Fibroblast of lung (primary cell): ENCODE results near the gene LRRFIP1. TPM values are rescaled to one million over a fixed set of nuclear protein-coding genes. Genes with fewer than 3 reads are reported as not detected.
A peak's percentile ranks its signal among the peaks of the same experiment; 100 is the strongest.

Experiments used
- DNase-seq, 2 donors: peaks; one replicate each; pipeline versions ENCODE4 v3.0.0 to v3.0.0-alpha.2; 2010; ENCODE audit warnings: low read depth in 2 of 2
- H2AFZ ChIP-seq: 2 replicates; pipeline ENCODE4 v1.5.1; 2012; ENCODE audit warnings: low read length, control low read depth, inconsistent platforms
- H3K27ac ChIP-seq: 2 replicates; pipeline ENCODE4 v1.5.1; 2011; ENCODE audit warnings: low read length, control low read depth; ENCODE audit not compliant: insufficient read depth
- H3K27me3 ChIP-seq: 2 replicates; pipeline ENCODE4 v1.5.1; 2011; ENCODE audit warnings: mild to moderate bottlenecking, low read length; ENCODE audit not compliant: control insufficient read depth, insufficient read depth
- H3K36me3 ChIP-seq: 2 replicates; pipeline ENCODE4 v1.5.1; 2011; ENCODE audit warnings: low read length; ENCODE audit not compliant: control insufficient read depth, insufficient read depth
- H3K4me1 ChIP-seq: 2 replicates; pipeline ENCODE4 v1.5.1; 2011; ENCODE audit warnings: low read length; ENCODE audit not compliant: control insufficient read depth, insufficient read depth; ENCODE audit errors: extremely low read depth
- H3K4me2 ChIP-seq: 2 replicates; pipeline ENCODE4 v1.5.1; 2011; ENCODE audit warnings: low read length, control low read depth; ENCODE audit not compliant: insufficient read depth; ENCODE audit errors: extremely low read depth
- H3K4me3 ChIP-seq, 4 experiments: fragments of 200-600 bp in 1 of 4; sonication (generic) in 1 of 4; replicated peaks in 1 of 4; 2 replicates each; pipeline ENCODE4 v1.5.1; 2011 to 2016; ENCODE audit warnings: low read length in 4 of 4, low read depth in 3 of 4, mild to moderate bottlenecking in 3 of 4, control low read depth in 2 of 4, inconsistent platforms in 1 of 4, mixed read lengths in 1 of 4; ENCODE audit not compliant: insufficient read depth in 1 of 4; ENCODE audit errors: control extremely low read depth in 1 of 4
- H3K79me2 ChIP-seq: 2 replicates; pipeline ENCODE4 v1.5.1; 2012; ENCODE audit warnings: mild to moderate bottlenecking, low read length, inconsistent platforms; ENCODE audit not compliant: control insufficient read depth, insufficient read depth
- H3K9ac ChIP-seq: 2 replicates; pipeline ENCODE4 v1.5.1; 2011; ENCODE audit warnings: mild to moderate bottlenecking, low read length, control low read depth; ENCODE audit not compliant: insufficient read depth
- H3K9me3 ChIP-seq: 2 replicates; pipeline ENCODE4 v1.5.1; 2012; ENCODE audit warnings: low read depth, low read length; ENCODE audit not compliant: control insufficient read depth, insufficient read depth
- H4K20me1 ChIP-seq: 2 replicates; pipeline ENCODE4 v1.5.1; 2011; ENCODE audit warnings: low read length; ENCODE audit not compliant: control insufficient read depth, insufficient read depth; ENCODE audit errors: extremely low read depth
- EZH2 ChIP-seq: IDR thresholded peaks from 2 replicates; pipeline ENCODE4 v1.5.1; 2012; ENCODE audit warnings: low read length, control low read depth, mild to moderate bottlenecking; ENCODE audit errors: missing control alignments
- polyA plus RNA-seq, 2 donors: library from polyadenylated mRNA; depleted of rRNA in 1 of 2; stranded (reverse) in 1 of 2; unstranded in 1 of 2; fragments of >200 nt; gene quantifications; 2 replicates each; pipeline ENCODE4 v1.2.1, GENCODE V29; 2011 to 2012; ENCODE audit warnings: missing spikeins in 1 of 2
- total RNA-seq: library from RNA; depleted of rRNA; stranded (reverse); fragments of >200 nt; gene quantifications from 2 replicates; pipeline ENCODE4 v1.2.1, GENCODE V29; 2014
- TF ChIP-seq, protein P1 (sequence below), 2 donors: IDR thresholded peaks in 1 of 2; conservative IDR thresholded peaks in 1 of 2; 1 replicate in 1 of 2; 2 replicates in 1 of 2; pipeline ENCODE4 v1.5.1; 2011 to 2012; ENCODE audit warnings: low read length in 2 of 2, control low read depth in 1 of 2, inconsistent platforms in 1 of 2, low read depth in 1 of 2, mild to moderate bottlenecking in 1 of 2

LRRFIP1 gene
- total and polyA plus RNA-seq, 2 donors (not counting 1 experiment from before 2014, with no cell fraction given), result 58.1 to 113 TPM

DNA sequence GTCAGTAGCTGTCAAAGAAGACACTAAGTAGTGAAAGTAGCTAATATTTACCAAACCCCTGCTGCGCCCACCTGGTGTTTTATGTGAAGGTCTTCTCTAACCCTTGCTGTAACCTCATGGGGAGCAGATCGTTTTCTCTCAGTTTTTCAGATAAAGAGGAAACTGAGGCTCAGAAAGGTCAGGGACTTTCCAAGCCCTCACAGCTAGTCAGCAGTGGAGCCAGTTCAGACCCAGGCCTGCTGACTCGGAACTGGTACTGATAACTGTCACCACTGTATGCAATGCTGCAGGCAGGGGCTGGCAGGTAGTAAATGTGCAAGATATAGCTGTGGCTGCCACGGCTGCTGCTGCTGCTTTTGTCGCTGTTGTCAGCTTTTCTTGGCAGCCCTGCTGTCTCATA, 69.1 kb downstream of the LRRFIP1 start:
- Histone ChIP-seq H3K9ac (no peak overlapping the region), H3K4me3 (no peak overlapping the region), H3K4me2 (no peak overlapping the region)

DNA sequence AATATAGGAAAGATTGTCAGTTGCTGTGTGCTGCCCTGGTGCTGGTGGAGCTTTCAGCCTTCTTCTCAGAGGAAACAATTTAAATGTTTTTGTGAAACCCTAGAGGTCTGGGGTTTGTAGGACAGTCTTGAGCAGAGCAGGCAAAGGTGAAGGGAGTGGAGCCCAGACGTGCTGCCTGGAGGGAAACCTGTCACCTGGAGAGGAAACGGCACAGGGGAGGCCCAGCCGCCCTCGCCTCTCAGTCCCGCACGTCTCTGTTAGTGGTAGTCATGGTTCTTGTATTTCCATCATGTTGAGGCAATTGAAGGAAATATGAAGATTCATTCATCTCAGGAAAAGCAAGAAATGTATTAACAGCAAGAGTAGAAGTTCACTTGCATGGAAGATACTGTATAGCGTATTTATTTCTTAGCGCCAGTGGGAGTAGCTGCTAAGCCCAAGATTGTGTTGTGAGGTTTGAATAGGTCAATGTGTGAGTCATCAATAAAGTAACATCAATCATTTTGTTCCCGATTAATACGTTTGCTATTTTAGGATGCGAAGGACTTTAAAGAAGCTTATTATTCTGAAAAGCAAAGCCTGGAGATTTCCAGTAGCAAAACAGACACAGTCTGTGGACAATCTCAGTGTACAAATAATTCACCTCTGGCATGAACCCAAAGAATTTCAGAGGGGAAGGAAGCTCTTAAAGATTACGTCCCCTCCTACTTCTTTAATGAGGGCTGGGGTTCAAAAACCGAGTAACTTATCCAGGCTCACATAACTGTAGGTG, 70.4 kb downstream of the LRRFIP1 start:
- H3K9ac ChIP-seq, result no peak overlapping the region
- H2AFZ ChIP-seq, result no peak overlapping the region
- H3K36me3 ChIP-seq, result peaks cover 2% of the 10 kb centered on the region
- peak in 1 of 2 donors; percentile 67 for DNase-seq
- TF ChIP-seq, protein P1, sequence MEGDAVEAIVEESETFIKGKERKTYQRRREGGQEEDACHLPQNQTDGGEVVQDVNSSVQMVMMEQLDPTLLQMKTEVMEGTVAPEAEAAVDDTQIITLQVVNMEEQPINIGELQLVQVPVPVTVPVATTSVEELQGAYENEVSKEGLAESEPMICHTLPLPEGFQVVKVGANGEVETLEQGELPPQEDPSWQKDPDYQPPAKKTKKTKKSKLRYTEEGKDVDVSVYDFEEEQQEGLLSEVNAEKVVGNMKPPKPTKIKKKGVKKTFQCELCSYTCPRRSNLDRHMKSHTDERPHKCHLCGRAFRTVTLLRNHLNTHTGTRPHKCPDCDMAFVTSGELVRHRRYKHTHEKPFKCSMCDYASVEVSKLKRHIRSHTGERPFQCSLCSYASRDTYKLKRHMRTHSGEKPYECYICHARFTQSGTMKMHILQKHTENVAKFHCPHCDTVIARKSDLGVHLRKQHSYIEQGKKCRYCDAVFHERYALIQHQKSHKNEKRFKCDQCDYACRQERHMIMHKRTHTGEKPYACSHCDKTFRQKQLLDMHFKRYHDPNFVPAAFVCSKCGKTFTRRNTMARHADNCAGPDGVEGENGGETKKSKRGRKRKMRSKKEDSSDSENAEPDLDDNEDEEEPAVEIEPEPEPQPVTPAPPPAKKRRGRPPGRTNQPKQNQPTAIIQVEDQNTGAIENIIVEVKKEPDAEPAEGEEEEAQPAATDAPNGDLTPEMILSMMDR (conservative IDR thresholded peaks at IDR 0.05 in 1 of 2, IDR thresholded peaks at IDR 0.05 in 1 of 2; ENCODE audit: low read depth in 1 of 2, low read length in 2 of 2), result no peak
- TF ChIP-seq EZH2, result no peak
- no peaks in the 10 kb centered on the region for H3K27me3 ChIP-seq
- H3K4me1 ChIP-seq, result peaks cover 45% of the 10 kb centered on the region
- H3K4me3 ChIP-seq, result no peak overlapping the region
- H3K27ac ChIP-seq, result no peak overlapping the region
- H3K79me2 ChIP-seq, result peaks cover 89% of the 10 kb centered on the region
- H4K20me1 ChIP-seq, result no peaks in the 10 kb centered on the region
- no peaks in the 10 kb centered on the region for H3K9me3 ChIP-seq
- no peak overlapping the region for H3K4me2 ChIP-seq

More for the DNA sequence above, 69.1 kb downstream of the LRRFIP1 start:
- H2AFZ ChIP-seq, result no peak overlapping the region
- H4K20me1 ChIP-seq, result no peaks in the 10 kb centered on the region
- DNase-seq, result no peak
- no peak for TF ChIP-seq EZH2
- TF ChIP-seq, protein P1 (conservative IDR thresholded peaks at IDR 0.05 in 1 of 2, IDR thresholded peaks at IDR 0.05 in 1 of 2; ENCODE audit: low read depth in 1 of 2, low read length in 2 of 2), result no peak
- H3K79me2 ChIP-seq, result peaks cover 82% of the 10 kb centered on the region
- peaks cover 33% of the 10 kb centered on the region for H3K4me1 ChIP-seq
- H3K36me3 ChIP-seq, result peaks cover 2% of the 10 kb centered on the region
- H3K27me3 ChIP-seq, result no peaks in the 10 kb centered on the region
- H3K9me3 ChIP-seq, result no peaks in the 10 kb centered on the region
- H3K27ac ChIP-seq, result no peak overlapping the region

DNA sequence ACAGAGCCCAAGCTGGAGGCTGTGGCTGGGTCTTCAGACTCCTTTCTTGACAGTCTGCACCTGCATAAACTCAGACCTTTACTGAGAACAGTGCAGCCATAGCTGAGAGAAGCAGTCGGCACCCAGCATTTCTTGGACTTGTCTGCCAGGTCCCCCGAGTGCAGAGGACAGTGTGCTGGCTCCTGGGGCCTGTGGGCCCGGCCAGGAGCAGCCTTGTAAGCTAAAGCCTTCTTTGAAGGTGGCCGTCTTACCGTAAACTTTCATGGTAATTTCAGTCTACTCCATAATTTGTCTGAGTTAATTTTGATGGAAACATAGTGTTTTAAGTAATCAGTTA, 70.9 kb downstream of the LRRFIP1 start:
- Histone ChIP-seq H3K4me2 (no peak overlapping the region), H3K9me3 (no peaks in the 10 kb centered on the region), H4K20me1 (no peaks in the 10 kb centered on the region), H3K27me3 (no peaks in the 10 kb centered on the region), H3K79me2 (peaks cover 88% of the 10 kb centered on the region), H3K9ac (no peak overlapping the region), H3K4me3 (no peak overlapping the region), H2AFZ (no peak overlapping the region), H3K4me1 (peaks cover 50% of the 10 kb centered on the region), H3K27ac (no peak overlapping the region), H3K36me3 (peaks cover 2% of the 10 kb centered on the region)
- no peak for DNase-seq
- TF ChIP-seq, protein P1 (conservative IDR thresholded peaks at IDR 0.05 in 1 of 2, IDR thresholded peaks at IDR 0.05 in 1 of 2; ENCODE audit: low read depth in 1 of 2, low read length in 2 of 2), result no peak
- TF ChIP-seq EZH2, result no peak
